Breast epithelium (tissue), 4 donors: ENCODE measurements around the gene INTS6L. TPM values are rescaled to one million over a fixed set of nuclear protein-coding genes. Genes with fewer than 3 reads are reported as not detected.
A peak's percentile ranks its signal among the peaks of the same experiment; 100 is the strongest.
"Not testable (repeated sequence)": the region's sequence is repeated elsewhere in the genome, so short reads cannot be mapped to it uniquely, and the experiment has no call there.

Experiments used
- DNase-seq, 2 donors: peaks; one replicate each; pipeline ENCODE4 v3.0.0-alpha.2; 2019; ENCODE audit warnings: low spot score in 2 of 2
- H3K27ac ChIP-seq, 2 donors: fragments of 200-600 bp; sonication (generic) in 1 of 2; one replicate each; pipeline ENCODE4 v1.5.1; 2016 to 2019; ENCODE audit warnings: mild to moderate bottlenecking in 1 of 2
- H3K27me3 ChIP-seq, 2 donors: fragments of 200-600 bp; sonication (generic) in 1 of 2; one replicate each; pipeline versions ENCODE4 v1.5.1 to v1.6.0; 2017 to 2019; ENCODE audit warnings: control low read depth in 1 of 2, mild to moderate bottlenecking in 1 of 2
- H3K36me3 ChIP-seq: fragments of 200-600 bp; one replicate; pipeline ENCODE4 v1.5.1; 2019
- H3K4me1 ChIP-seq, 2 donors: fragments of 200-600 bp; sonication (generic); one replicate each; pipeline ENCODE4 v1.5.1; 2016 to 2019; ENCODE audit warnings: control low read depth in 1 of 2
- H3K4me3 ChIP-seq, 3 donors: fragments of 200-600 bp; sonication (generic); 1 replicate in 2 of 3; 2 replicates in 1 of 3; pipeline ENCODE4 v1.5.1; 2016 to 2019; ENCODE audit warnings: mild to moderate bottlenecking in 3 of 3, moderate library complexity in 2 of 3
- H3K9me3 ChIP-seq, 2 donors: fragments of 200-600 bp; sonication (generic) in 1 of 2; one replicate each; pipeline ENCODE4 v1.5.1; 2016 to 2019; ENCODE audit warnings: control low read depth in 1 of 2
- POLR2A ChIP-seq: fragments of 450-650 bp; IDR thresholded peaks from one replicate; pipeline ENCODE4 v1.6.1; 2016; ENCODE audit warnings: antibody characterized with exemption, mild to moderate bottlenecking, moderate library complexity
- POLR2AphosphoS5 ChIP-seq, 3 donors: sonication (generic); formaldehyde crosslinking; IDR thresholded peaks; one replicate each; pipeline ENCODE4 v1.6.1; 2017; ENCODE audit warnings: antibody characterized with exemption in 3 of 3
- intact Hi-C: fragments of 100-400 bp; cut with DNase I; formaldehyde crosslinking; loops from one replicate; pipeline ENCODE4 v1.15.1; 2023; ENCODE audit warnings: low total_unique reads
- total RNA-seq, 3 donors: library from RNA; depleted of rRNA; stranded (reverse); fragments of >200 nt; gene quantifications; one replicate each; pipeline ENCODE4 v1.1.0, GENCODE V29; 2016
- TF ChIP-seq, protein P1 (sequence below), 3 donors: fragments of 450-650 bp; IDR thresholded peaks; one replicate each; pipeline ENCODE4 v1.5.1; 2016 to 2017; ENCODE audit warnings: antibody characterized with exemption in 3 of 3, mild to moderate bottlenecking in 3 of 3, moderate library complexity in 3 of 3

Gene INTS6L
- total RNA-seq, 3 donors from 2014 or later: 7.7 to 23.4 (median 12.5) TPM

DNA sequence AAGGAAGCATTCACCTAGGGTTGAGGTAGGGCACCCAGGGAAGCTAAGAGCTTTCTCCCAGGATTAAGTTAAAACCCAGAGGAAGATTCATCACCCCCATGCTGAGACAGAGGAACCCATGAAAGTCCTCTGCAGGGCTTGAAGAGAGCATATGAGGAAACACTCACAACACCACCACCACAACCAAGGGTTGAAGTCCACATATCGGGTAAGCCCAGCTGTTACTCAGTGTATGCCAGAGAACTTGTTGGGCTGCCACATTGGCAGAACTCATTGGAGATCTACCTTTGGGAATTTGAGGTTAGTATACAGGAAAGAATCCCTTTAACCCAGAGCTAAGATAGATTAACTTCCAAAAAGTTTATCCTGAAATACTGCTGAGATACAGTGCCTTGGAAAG lies 75.1 kb downstream of the INTS6L start:
- no peaks in the 10 kb centered on the region for H3K36me3 ChIP-seq
- no peaks in the 10 kb centered on the region for H3K4me1 ChIP-seq
- H3K27ac ChIP-seq: no peak overlapping the region
- intact Hi-C loops: no loop called here
- no peak for DNase-seq
- no peaks in the 10 kb centered on the region for H3K9me3 ChIP-seq
- no peak for TF ChIP-seq POLR2A
- no peak for TF ChIP-seq POLR2AphosphoS5 (IDR thresholded peaks at IDR 0.05)
- TF ChIP-seq, protein P1, sequence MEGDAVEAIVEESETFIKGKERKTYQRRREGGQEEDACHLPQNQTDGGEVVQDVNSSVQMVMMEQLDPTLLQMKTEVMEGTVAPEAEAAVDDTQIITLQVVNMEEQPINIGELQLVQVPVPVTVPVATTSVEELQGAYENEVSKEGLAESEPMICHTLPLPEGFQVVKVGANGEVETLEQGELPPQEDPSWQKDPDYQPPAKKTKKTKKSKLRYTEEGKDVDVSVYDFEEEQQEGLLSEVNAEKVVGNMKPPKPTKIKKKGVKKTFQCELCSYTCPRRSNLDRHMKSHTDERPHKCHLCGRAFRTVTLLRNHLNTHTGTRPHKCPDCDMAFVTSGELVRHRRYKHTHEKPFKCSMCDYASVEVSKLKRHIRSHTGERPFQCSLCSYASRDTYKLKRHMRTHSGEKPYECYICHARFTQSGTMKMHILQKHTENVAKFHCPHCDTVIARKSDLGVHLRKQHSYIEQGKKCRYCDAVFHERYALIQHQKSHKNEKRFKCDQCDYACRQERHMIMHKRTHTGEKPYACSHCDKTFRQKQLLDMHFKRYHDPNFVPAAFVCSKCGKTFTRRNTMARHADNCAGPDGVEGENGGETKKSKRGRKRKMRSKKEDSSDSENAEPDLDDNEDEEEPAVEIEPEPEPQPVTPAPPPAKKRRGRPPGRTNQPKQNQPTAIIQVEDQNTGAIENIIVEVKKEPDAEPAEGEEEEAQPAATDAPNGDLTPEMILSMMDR (IDR thresholded peaks at IDR 0.05): no peak
- H3K27me3 ChIP-seq: no peaks in the 10 kb centered on the region
- H3K4me3 ChIP-seq: no peak overlapping the region

DNA sequence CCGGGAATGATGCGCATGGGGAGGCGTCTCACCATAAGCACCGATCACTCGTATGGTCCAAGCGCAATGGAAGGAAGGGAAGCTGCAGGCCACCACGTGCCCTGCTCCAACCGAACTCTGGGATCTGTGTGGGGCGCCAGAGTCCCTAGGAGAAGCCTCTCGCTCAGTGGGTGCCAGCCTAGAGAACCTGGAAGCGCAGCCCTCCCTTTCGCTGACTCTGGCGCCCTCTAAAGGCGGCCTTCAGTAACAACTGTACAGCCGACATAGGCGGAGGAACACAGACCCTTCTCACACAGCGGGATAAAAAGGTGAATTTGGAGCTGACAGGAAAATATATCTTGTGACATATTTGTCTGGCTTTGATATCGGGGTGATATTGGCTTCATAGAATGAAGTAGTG lies 76.0 kb downstream of the INTS6L start:
- Histone ChIP-seq H3K27ac (no peak overlapping the region), H3K27me3 (no peaks in the 10 kb centered on the region), H3K9me3 (no peaks in the 10 kb centered on the region), H3K4me3 (no peak overlapping the region), H3K4me1 (no peaks in the 10 kb centered on the region), H3K36me3 (no peaks in the 10 kb centered on the region)
- DNase-seq: no peak
- intact Hi-C loops: no loop called here
- no peak for TF ChIP-seq POLR2AphosphoS5 (IDR thresholded peaks at IDR 0.05)
- no peak for TF ChIP-seq POLR2A
- TF ChIP-seq, protein P1 (IDR thresholded peaks at IDR 0.05): peak in 1 of 3 donors; percentile 22

DNA sequence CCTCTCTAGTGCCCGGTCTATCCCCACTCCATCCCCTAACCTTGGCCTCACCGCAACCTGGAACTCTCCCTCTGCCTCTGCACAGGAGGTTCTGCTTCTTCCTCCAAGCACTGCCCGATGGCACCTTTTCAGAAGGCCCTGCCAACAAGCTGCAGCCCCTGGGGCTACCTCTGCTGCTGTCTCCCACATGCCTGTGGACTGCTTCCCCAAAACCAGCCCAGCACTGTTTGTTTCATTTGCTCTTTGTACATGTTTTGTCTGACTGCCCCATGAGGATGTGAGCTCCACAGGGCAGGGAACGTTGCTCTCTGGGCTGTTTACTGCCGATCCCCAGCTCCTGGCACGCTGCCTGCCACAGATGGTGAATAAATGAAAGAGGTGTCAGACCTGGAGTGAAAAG lies 85.4 kb downstream of the INTS6L start:
- TF ChIP-seq, protein P1 (IDR thresholded peaks at IDR 0.05): no peak
- TF ChIP-seq POLR2AphosphoS5 (IDR thresholded peaks at IDR 0.05) (no peak), POLR2A (no peak)
- H3K4me1 ChIP-seq: no peaks in the 10 kb centered on the region
- no peaks in the 10 kb centered on the region for H3K9me3 ChIP-seq
- no peak overlapping the region for H3K4me3 ChIP-seq
- no peak for DNase-seq
- H3K27me3 ChIP-seq: peaks cover 0 to 8% of the 10 kb centered on the region in 2 donors
- no peak overlapping the region for H3K27ac ChIP-seq
- intact Hi-C loops: no loop called here
- H3K36me3 ChIP-seq: no peaks in the 10 kb centered on the region

DNA sequence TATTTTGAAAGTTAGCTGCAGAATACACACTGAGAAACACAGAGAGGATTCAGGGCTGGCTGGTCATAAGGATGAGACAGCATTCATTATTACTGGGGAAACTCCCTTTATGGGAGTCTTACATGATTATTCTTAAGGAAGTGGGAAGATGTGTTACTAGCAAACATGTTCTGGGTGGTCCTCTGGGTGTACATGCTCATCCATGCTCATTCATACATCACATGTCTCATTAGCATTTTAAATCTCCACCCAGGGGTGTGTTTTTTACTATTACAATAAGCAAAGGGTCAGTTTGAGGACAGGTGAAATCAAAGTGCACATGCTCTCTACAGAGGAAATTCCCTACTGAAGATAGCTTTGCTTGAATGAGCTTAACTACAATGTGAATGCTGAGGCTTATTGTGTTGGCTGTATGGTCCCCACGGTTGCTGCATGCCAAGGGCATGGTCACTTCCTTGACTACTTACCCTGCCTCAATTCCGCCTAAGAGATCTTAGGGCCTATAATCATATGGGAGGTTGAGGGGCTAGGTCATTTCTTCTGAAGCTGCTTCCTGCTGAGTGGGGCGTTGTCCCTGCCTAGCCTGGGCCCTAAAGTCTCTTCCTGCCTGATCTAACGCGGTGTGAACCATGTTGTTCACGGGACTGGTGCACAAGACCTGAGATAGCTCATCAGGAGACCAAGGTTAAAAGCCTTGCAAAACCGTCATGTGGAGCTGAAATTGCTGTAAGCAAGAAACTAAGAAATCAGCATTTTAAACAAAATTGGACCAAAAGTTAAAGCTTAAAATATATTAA lies 104.1 kb downstream of the INTS6L start:
- H3K9me3 ChIP-seq, H3K36me3 ChIP-seq, H3K4me1 ChIP-seq, DNase-seq, H3K4me3 ChIP-seq, intact Hi-C loops, H3K27ac ChIP-seq, H3K27me3 ChIP-seq: not testable (repeated sequence)

DNA sequence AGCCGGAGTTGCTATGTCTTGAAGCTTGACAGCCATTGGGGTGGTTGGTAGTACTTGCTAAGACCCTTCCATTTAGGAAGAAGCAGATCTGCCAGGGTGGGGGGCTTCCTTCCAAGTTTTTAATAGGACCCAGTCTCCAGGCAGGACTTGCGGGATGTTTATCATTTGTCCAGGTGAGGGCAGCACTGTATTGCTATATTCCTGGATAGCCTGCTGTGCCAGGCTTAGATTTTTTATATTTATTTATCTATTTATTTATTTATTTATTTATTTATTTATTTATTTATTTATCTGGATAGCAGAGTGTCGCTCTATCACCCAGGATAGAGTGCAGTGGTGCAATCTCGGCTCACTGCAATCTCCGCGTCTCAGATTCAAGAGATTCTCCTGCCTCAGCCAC lies 105.5 kb downstream of the INTS6L start:
- no peak for DNase-seq
- Histone ChIP-seq H3K4me3 (no peak overlapping the region), H3K27me3 (peaks cover 0 to 10% of the 10 kb centered on the region in 2 donors), H3K36me3 (no peaks in the 10 kb centered on the region), H3K27ac (no peak overlapping the region), H3K4me1 (no peaks in the 10 kb centered on the region), H3K9me3 (no peaks in the 10 kb centered on the region)
- intact Hi-C loops: no loop called here
- TF ChIP-seq, protein P1 (IDR thresholded peaks at IDR 0.05): no peak
- TF ChIP-seq POLR2A (no peak), POLR2AphosphoS5 (IDR thresholded peaks at IDR 0.05) (no peak)
